ENCODE measurements around the gene CCNC. TPM values are rescaled to one million over a fixed set of nuclear protein-coding genes. Genes with fewer than 3 reads are reported as not detected.

The CCNC gene
- total and polyA plus RNA-seq, 2 of the 13 experiments (the other 11 are each of a cell fraction or from before 2014, with no cell fraction given): 69.6 to 141 TPM

DNA sequence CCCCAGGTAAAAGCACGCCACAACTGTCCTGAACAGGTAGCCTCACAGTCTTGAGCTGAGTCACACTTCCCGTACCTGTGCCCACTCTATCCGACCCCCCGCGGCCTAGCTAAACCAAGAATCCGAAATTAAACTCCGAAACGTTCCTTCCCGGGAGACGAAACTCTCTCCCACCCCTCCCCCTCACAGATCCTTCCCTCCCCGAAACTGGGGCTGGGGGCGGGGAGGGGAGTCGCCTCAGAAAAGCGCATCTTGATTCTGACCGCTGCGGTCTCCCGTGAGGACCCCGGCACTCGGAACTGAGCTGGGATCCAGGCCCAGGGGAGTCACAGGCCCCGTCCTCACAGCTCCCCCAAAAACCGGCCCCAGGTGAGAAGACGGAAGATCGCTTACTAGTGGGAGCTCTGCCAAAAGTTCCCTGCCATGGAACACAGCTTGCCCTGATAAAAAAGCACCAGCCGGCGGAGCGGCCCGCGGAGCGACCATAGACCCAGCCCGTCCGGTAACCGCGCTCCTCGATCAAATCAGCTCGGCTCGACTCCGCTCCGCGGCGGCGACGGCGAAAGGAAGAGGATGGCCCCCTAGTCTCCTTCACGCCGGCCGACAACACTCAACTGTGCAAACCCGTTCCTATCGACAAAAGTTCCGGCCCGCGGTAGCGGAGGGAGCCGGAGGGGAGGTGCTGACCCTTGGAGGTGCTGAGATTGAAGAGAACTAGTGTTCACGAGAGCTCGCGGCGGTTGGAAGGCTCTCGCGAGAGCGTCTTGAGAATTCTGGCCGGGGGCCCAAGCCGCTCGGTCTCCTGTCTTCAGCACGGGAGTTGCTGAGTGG is at the start of gene CCNC (continued):
- TF ChIP-seq, protein P1, sequence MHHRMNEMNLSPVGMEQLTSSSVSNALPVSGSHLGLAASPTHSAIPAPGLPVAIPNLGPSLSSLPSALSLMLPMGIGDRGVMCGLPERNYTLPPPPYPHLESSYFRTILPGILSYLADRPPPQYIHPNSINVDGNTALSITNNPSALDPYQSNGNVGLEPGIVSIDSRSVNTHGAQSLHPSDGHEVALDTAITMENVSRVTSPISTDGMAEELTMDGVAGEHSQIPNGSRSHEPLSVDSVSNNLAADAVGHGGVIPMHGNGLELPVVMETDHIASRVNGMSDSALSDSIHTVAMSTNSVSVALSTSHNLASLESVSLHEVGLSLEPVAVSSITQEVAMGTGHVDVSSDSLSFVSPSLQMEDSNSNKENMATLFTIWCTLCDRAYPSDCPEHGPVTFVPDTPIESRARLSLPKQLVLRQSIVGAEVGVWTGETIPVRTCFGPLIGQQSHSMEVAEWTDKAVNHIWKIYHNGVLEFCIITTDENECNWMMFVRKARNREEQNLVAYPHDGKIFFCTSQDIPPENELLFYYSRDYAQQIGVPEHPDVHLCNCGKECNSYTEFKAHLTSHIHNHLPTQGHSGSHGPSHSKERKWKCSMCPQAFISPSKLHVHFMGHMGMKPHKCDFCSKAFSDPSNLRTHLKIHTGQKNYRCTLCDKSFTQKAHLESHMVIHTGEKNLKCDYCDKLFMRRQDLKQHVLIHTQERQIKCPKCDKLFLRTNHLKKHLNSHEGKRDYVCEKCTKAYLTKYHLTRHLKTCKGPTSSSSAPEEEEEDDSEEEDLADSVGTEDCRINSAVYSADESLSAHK (CRISPR knock-in tag; IDR thresholded peaks at IDR 0.05; ENCODE audit: borderline replicate concordance): no peak
- TF ChIP-seq YEATS2 (CRISPR knock-in tag; IDR thresholded peaks at IDR 0.05; ENCODE audit: borderline replicate concordance): peak; percentile 93
- TF ChIP-seq ZSCAN12 (CRISPR knock-in tag; IDR thresholded peaks at IDR 0.05): 0 out of 2 replicates have a peak, but pooled peaks have one; percentile 70
- peak; percentile 87 for TF ChIP-seq SAP130 (CRISPR knock-in tag; IDR thresholded peaks at IDR 0.05; ENCODE audit: low read depth)
- peak; percentile 72 for TF ChIP-seq NR2F6 (IDR thresholded peaks at IDR 0.05)
- TF ChIP-seq NR2F6 (CRISPR knock-in tag; IDR thresholded peaks at IDR 0.05): peak; percentile 89
- TF ChIP-seq NAIF1 (CRISPR knock-in tag; IDR thresholded peaks at IDR 0.05; ENCODE audit: borderline replicate concordance): no peak
- TF ChIP-seq MTA3 (CRISPR knock-in tag; IDR thresholded peaks at IDR 0.05): no peak
- TF ChIP-seq ZNF607 (CRISPR knock-in tag; IDR thresholded peaks at IDR 0.05; ENCODE audit: borderline replicate concordance): peak; percentile 67
- TF ChIP-seq TCF7 (IDR thresholded peaks at IDR 0.05; ENCODE audit: low read depth): no peak
- 0 out of 2 replicates have a peak, but pooled peaks have one; percentile 53 for TF ChIP-seq FIP1L1 (IDR thresholded peaks at IDR 0.05; ENCODE audit: borderline replicate concordance, insufficient read depth, low read depth, low read length)
- peak; percentile 92 for TF ChIP-seq POLR2A (IDR thresholded peaks at IDR 0.05; ENCODE audit: insufficient read depth in 1 of 2, low read depth in 2 of 2, low read length in 2 of 2)
- TF ChIP-seq ELF3 (CRISPR knock-in tag; IDR thresholded peaks at IDR 0.05): peak; percentile 85
- TF ChIP-seq, protein P2, sequence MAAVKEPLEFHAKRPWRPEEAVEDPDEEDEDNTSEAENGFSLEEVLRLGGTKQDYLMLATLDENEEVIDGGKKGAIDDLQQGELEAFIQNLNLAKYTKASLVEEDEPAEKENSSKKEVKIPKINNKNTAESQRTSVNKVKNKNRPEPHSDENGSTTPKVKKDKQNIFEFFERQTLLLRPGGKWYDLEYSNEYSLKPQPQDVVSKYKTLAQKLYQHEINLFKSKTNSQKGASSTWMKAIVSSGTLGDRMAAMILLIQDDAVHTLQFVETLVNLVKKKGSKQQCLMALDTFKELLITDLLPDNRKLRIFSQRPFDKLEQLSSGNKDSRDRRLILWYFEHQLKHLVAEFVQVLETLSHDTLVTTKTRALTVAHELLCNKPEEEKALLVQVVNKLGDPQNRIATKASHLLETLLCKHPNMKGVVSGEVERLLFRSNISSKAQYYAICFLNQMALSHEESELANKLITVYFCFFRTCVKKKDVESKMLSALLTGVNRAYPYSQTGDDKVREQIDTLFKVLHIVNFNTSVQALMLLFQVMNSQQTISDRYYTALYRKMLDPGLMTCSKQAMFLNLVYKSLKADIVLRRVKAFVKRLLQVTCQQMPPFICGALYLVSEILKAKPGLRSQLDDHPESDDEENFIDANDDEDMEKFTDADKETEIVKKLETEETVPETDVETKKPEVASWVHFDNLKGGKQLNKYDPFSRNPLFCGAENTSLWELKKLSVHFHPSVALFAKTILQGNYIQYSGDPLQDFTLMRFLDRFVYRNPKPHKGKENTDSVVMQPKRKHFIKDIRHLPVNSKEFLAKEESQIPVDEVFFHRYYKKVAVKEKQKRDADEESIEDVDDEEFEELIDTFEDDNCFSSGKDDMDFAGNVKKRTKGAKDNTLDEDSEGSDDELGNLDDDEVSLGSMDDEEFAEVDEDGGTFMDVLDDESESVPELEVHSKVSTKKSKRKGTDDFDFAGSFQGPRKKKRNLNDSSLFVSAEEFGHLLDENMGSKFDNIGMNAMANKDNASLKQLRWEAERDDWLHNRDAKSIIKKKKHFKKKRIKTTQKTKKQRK (IDR thresholded peaks at IDR 0.05; ENCODE audit: low read length): no peak
- TF ChIP-seq, protein P3, sequence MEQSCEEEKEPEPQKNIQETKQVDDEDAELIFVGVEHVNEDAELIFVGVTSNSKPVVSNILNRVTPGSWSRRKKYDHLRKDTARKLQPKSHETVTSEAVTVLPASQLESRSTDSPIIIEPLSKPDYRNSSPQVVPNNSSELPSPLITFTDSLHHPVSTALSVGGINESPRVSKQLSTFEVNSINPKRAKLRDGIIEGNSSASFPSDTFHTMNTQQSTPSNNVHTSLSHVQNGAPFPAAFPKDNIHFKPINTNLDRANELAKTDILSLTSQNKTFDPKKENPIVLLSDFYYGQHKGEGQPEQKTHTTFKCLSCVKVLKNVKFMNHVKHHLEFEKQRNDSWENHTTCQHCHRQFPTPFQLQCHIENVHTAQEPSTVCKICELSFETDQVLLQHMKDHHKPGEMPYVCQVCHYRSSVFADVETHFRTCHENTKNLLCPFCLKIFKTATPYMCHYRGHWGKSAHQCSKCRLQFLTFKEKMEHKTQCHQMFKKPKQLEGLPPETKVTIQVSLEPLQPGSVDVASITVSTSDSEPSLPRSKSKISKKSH (CRISPR knock-in tag; IDR thresholded peaks at IDR 0.05; ENCODE audit: borderline replicate concordance): peak; percentile 65; the same call in 1 of the 2 replicates
- 0 out of 2 replicates have a peak, but pooled peaks have one; percentile 67 for TF ChIP-seq KLF9 (CRISPR knock-in tag; IDR thresholded peaks at IDR 0.05; ENCODE audit: low read depth)
- TF ChIP-seq ZNF431 (CRISPR knock-in tag; IDR thresholded peaks at IDR 0.05; ENCODE audit: borderline replicate concordance, low read depth): peak; percentile 93
